Caki2 (cell line): ENCODE data around the gene TMCO6. TPM values are rescaled to one million over a fixed set of nuclear protein-coding genes. Genes with fewer than 3 reads are reported as not detected.
"Not testable (repeated sequence)": the region's sequence is repeated elsewhere in the genome, so short reads cannot be mapped to it uniquely, and the experiment has no call there.

Experiments used
- DNase-seq: peaks from one replicate; pipeline ENCODE4 v3.0.0-alpha.2; 2015; ENCODE audit warnings: low read depth
- in situ Hi-C: cut with HindIII; loops from 2 replicates; pipeline ENCODE4 v1.10.0; 2016; ENCODE audit warnings: low sequenced_read_pairs, low pct_unique_long_range_greater_than_20kb, mixed read lengths
- total RNA-seq: library from RNA; depleted of rRNA; stranded (reverse); fragments of >200 nt; shearing (Covaris generic); gene quantifications from 2 replicates; pipeline ENCODE4 v1.2.3, GENCODE V29; 2014; ENCODE audit warnings: low replicate concordance; rRNA removed

The TMCO6 gene
- total RNA-seq, result 7.9 and 14.0 TPM in 2 replicates

- DNase-seq, result peak; percentile 88
- in situ Hi-C loops, result no loop called here
Measured at GRCh38 chr5:140639148-140639981, at the start of gene TMCO6. TSS of gene TMCO6 (plus strand) at chr5:140639451. CDS start at chr5:140639528, 77 bp downstream.

- DNase-seq, result no peak
- in situ Hi-C loops, result no loop called here
Measured at GRCh38 chr5:140590861-140591260, 48.4 kb upstream of the TMCO6 start.

GRCh38 chr5:140591747-140592372 lies 47.4 kb upstream of the TMCO6 start:
- DNase-seq, result no peak
- in situ Hi-C loops, result no loop called here

GRCh38 chr5:140593070-140593469 lies 46.2 kb upstream of the TMCO6 start:
- DNase-seq, in situ Hi-C loops: not testable (repeated sequence)

- DNase-seq, result no peak
- in situ Hi-C loops, result no loop called here
Measured at GRCh38 chr5:140594169-140594568, 45.1 kb upstream of the TMCO6 start.

- DNase-seq, result no peak
- in situ Hi-C loops, result no loop called here
Measured at GRCh38 chr5:140595538-140596300, 43.5 kb upstream of the TMCO6 start.

- in situ Hi-C loops, result no loop called here
- no peak for DNase-seq
Measured at GRCh38 chr5:140596321-140596741, 42.9 kb upstream of the TMCO6 start.

GRCh38 chr5:140598836-140599235 lies 40.4 kb upstream of the TMCO6 start:
- no peak for DNase-seq
- in situ Hi-C loops, result no loop called here

- no peak for DNase-seq
- in situ Hi-C loops, result no loop called here
Measured at GRCh38 chr5:140600096-140600495, 39.2 kb upstream of the TMCO6 start.

GRCh38 chr5:140602147-140602546 lies 37.1 kb upstream of the TMCO6 start:
- in situ Hi-C loops, result no loop called here
- no peak for DNase-seq

- DNase-seq, in situ Hi-C loops: not testable (repeated sequence)
Measured at GRCh38 chr5:140603446-140603698, 35.9 kb upstream of the TMCO6 start.

- DNase-seq, result no peak
- in situ Hi-C loops, result no loop called here
Measured at GRCh38 chr5:140603734-140604133, 35.5 kb upstream of the TMCO6 start.

- in situ Hi-C loops, result no loop called here
- no peak for DNase-seq
Measured at GRCh38 chr5:140605879-140606278, 33.4 kb upstream of the TMCO6 start.

GRCh38 chr5:140607031-140607430 lies 32.2 kb upstream of the TMCO6 start:
- no peak for DNase-seq
- in situ Hi-C loops, result no loop called here

- in situ Hi-C loops, result no loop called here
- no peak for DNase-seq
Measured at GRCh38 chr5:140608722-140609121, 30.5 kb upstream of the TMCO6 start.

- no peak for DNase-seq
- in situ Hi-C loops, result no loop called here
Measured at GRCh38 chr5:140609126-140609525, 30.1 kb upstream of the TMCO6 start.

GRCh38 chr5:140611020-140611521 lies 28.2 kb upstream of the TMCO6 start:
- DNase-seq, result no peak
- in situ Hi-C loops, result no loop called here

- no peak for DNase-seq
- in situ Hi-C loops, result no loop called here
Measured at GRCh38 chr5:140622301-140622700, 16.9 kb upstream of the TMCO6 start.

GRCh38 chr5:140623061-140623460 lies 16.2 kb upstream of the TMCO6 start:
- in situ Hi-C loops, result not testable (repeated sequence)

More at GRCh38 chr5:140623061-140623460, 16.2 kb upstream of the TMCO6 start:
- not testable (repeated sequence) for DNase-seq
